Caco-2 (cell line): Measurements from ENCODE around the gene RAC2. TPM values are rescaled to one million over a fixed set of nuclear protein-coding genes. Genes with fewer than 3 reads are reported as not detected.

Source experiments
- BruUV-seq: library from RNA; stranded (reverse); fragments of 400-500 nt; replicated peaks from 2 replicates; lab custom pipeline; 2021; lab: Mats Ljungman, UMichigan
- CTCF ChIA-PET: fragments of 300-600 bp; sonication (Branson Sonifier 250); formaldehyde crosslinking; loops from one replicate; lab custom pipeline; 2022; ENCODE audit warnings: antibody characterized with exemption; lab: Charles Lee
- POLR2A ChIA-PET: fragments of 300-600 bp; sonication (Branson Sonifier 250); formaldehyde crosslinking; loops from one replicate; lab custom pipeline; 2022; ENCODE audit warnings: antibody characterized with exemption; lab: Charles Lee
- DNase-seq, 2 experiments: peaks; one replicate each; pipeline versions ENCODE4 v3.0.0 to v3.0.0-alpha.2; 2020 to 2022
- H3K27me3 ChIP-seq: replicated peaks from 2 replicates; pipeline ENCODE4 v1.6.0; 2011; ENCODE audit warnings: low read length; ENCODE audit not compliant: control insufficient read depth, insufficient read depth
- H3K36me3 ChIP-seq: 2 replicates; pipeline ENCODE4 v1.5.1; 2011; ENCODE audit warnings: low read length; ENCODE audit not compliant: control insufficient read depth, insufficient read depth
- H3K4me1 ChIP-seq: fragments of 250-450 bp; sonication (Bioruptor Pico); 2 replicates; pipeline ENCODE4 v1.5.1; 2020; ENCODE audit warnings: mild to moderate bottlenecking
- H3K4me3 ChIP-seq: 2 replicates; pipeline ENCODE4 v1.5.1; 2011; ENCODE audit warnings: low read depth, mild to moderate bottlenecking, control low read depth, low read length
- H3K9me3 ChIP-seq: fragments of 250-450 bp; sonication (Bioruptor Pico); 2 replicates; pipeline ENCODE4 v1.5.1; 2020; ENCODE audit warnings: mild to moderate bottlenecking, moderate library complexity
- H3K27ac Mint-ChIP-seq: one replicate; pipeline ENCODE4 v1.8.0; 2022; ENCODE audit warnings: mixed read lengths; ENCODE audit not compliant: unreplicated experiment
- H3K27me3 Mint-ChIP-seq: one replicate; pipeline ENCODE4 v1.8.0; 2022; ENCODE audit warnings: mixed read lengths; ENCODE audit not compliant: insufficient read depth, unreplicated experiment
- H3K36me3 Mint-ChIP-seq: one replicate; pipeline ENCODE4 v1.8.0; 2022; ENCODE audit warnings: mild to moderate bottlenecking, mixed read lengths; ENCODE audit not compliant: insufficient read depth, unreplicated experiment
- H3K4me1 Mint-ChIP-seq: one replicate; pipeline ENCODE4 v1.8.0; 2022; ENCODE audit warnings: low read depth, mixed read lengths; ENCODE audit not compliant: unreplicated experiment
- H3K4me3 Mint-ChIP-seq: one replicate; pipeline ENCODE4 v1.8.0; 2022; ENCODE audit warnings: mild to moderate bottlenecking, moderate library complexity, mixed read lengths; ENCODE audit not compliant: unreplicated experiment
- H3K9me3 Mint-ChIP-seq: one replicate; pipeline ENCODE4 v1.8.0; 2022; ENCODE audit warnings: mixed read lengths; ENCODE audit not compliant: unreplicated experiment
- intact Hi-C: fragments of 100-400 bp; cut with micrococcal nuclease; formaldehyde crosslinking; loops from one replicate; pipeline ENCODE4 v1.10.0; 2022; ENCODE audit not compliant: unreplicated experiment
- total RNA-seq: library from RNA; stranded (reverse); gene quantifications from 2 replicates; pipeline ENCODE4 v1.2.3, GENCODE V29; 2022
- TF ChIP-seq, protein P1 (sequence below), 2 experiments: fragments of 200-600 bp in 1 of 2; IDR thresholded peaks; 1 replicate in 1 of 2; 2 replicates in 1 of 2; pipeline versions ENCODE4 v1.5.1 to v1.8.0; 2011 to 2022; ENCODE audit warnings: antibody characterized with exemption in 1 of 2, control low read depth in 1 of 2, inconsistent platforms in 1 of 2, low read depth in 1 of 2, low read length in 1 of 2, mild to moderate bottlenecking in 1 of 2, moderate library complexity in 1 of 2; ENCODE audit not compliant: insufficient read depth in 1 of 2, severe bottlenecking in 1 of 2, unreplicated experiment in 1 of 2

The RAC2 gene
- total RNA-seq, 1 experiment from 2014 or later, result 0.25 TPM

DNA sequence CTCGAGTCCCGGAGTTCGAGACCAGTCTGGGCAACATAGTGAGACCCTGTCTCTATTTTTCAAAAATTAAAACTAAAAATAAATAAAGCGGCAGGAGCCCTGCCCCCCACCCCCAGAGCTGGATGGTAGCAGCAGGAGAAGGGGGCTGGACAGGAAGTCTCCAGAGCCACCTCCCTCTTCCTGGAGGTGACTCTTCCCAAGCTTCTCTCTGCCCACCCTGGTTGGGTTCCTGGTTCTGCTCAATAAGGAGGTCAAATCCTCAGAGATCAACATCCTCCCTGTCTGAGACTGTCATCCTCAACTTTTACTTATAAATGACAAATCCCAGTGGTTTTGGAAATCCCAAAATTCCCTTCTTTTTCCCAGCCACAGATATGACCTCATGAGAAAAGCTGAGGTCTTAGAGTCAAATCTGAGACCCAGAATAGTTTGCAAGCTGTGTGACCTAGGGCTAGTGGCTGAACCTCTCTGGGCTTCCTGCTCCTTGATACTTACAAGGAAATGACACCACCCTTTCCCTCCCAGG lies 57.0 kb downstream of the RAC2 start:
- CTCF ChIA-PET, result interaction anchor here (1.0 kb wide), 1 partner anchor 24 kb away, joined by 4 read pairs; no protein-coding TSS in a partner anchor
- H3K27ac Mint-ChIP-seq, result no peak overlapping the region
- POLR2A ChIA-PET, result no interaction called here
- H3K4me3 Mint-ChIP-seq, result peak overlapping the region; percentile 58
- Histone ChIP-seq H3K27me3 (no peaks in the 10 kb centered on the region), H3K4me1 (peaks cover 52% of the 10 kb centered on the region), H3K9me3 (no peaks in the 10 kb centered on the region), H3K4me3 (no peak overlapping the region), H3K36me3 (no peaks in the 10 kb centered on the region)
- H3K9me3 Mint-ChIP-seq, result no peaks in the 10 kb centered on the region
- TF ChIP-seq, protein P1, sequence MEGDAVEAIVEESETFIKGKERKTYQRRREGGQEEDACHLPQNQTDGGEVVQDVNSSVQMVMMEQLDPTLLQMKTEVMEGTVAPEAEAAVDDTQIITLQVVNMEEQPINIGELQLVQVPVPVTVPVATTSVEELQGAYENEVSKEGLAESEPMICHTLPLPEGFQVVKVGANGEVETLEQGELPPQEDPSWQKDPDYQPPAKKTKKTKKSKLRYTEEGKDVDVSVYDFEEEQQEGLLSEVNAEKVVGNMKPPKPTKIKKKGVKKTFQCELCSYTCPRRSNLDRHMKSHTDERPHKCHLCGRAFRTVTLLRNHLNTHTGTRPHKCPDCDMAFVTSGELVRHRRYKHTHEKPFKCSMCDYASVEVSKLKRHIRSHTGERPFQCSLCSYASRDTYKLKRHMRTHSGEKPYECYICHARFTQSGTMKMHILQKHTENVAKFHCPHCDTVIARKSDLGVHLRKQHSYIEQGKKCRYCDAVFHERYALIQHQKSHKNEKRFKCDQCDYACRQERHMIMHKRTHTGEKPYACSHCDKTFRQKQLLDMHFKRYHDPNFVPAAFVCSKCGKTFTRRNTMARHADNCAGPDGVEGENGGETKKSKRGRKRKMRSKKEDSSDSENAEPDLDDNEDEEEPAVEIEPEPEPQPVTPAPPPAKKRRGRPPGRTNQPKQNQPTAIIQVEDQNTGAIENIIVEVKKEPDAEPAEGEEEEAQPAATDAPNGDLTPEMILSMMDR (IDR thresholded peaks at IDR 0.05; ENCODE audit: insufficient read depth in 1 of 2, low read depth in 1 of 2, low read length in 1 of 2, severe bottlenecking in 1 of 2, unreplicated experiment in 1 of 2), result no peak
- BruUV-seq, result no TSS peak
- DNase-seq, result no peak
- no peaks in the 10 kb centered on the region for H3K27me3 Mint-ChIP-seq
- peaks cover 40% of the 10 kb centered on the region for H3K4me1 Mint-ChIP-seq
- H3K36me3 Mint-ChIP-seq, result peaks cover 24% of the 10 kb centered on the region
- intact Hi-C loops, result no loop called here

DNA sequence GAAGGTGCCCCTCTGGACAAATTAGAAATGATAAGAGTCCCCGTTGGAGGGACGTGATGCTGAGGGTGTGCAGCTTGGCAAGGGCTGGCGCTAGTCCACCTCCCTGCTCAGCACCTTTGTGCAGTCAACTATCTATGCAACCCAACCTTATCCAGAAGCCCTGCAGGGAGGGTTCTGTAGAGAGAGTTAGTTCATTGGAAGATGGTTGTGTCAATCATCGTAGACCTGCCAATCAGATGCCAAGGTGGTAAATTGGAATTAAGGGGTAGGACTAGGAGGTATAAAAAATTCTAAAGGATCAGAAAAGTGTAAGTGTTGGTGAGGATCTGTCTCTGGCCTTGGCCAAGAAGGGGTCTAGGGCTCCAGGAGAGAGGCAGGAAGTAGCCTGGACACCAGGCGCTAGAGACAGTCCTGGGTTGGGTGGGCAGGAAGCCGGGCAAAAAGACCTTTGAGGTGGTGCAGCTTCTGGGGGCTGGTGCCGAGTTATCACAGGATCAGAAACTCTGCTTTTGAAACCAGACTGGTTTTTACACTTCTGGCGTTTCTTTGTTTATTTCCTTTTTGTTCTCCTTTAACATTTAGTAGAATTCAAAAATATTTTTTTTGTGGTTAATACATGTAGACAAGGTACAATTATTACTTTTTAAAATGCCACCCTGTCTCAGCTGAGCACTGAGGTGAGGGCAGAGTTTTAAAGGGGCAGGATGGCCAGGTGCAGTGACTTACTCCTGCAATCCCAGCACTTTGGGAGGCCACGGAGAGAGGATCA lies 57.7 kb downstream of the RAC2 start:
- CTCF ChIA-PET, result no interaction called here
- H3K4me1 ChIP-seq, result peaks cover 45% of the 10 kb centered on the region
- peaks cover 37% of the 10 kb centered on the region for H3K4me1 Mint-ChIP-seq
- no peaks in the 10 kb centered on the region for H3K27me3 ChIP-seq
- POLR2A ChIA-PET, result no interaction called here
- no peak overlapping the region for H3K4me3 ChIP-seq
- H3K27me3 Mint-ChIP-seq, result no peaks in the 10 kb centered on the region
- H3K9me3 Mint-ChIP-seq, result no peaks in the 10 kb centered on the region
- BruUV-seq, result no TSS peak
- H3K27ac Mint-ChIP-seq, result no peak overlapping the region
- intact Hi-C loops, result no loop called here
- no peaks in the 10 kb centered on the region for H3K9me3 ChIP-seq
- TF ChIP-seq, protein P1 (IDR thresholded peaks at IDR 0.05; ENCODE audit: insufficient read depth in 1 of 2, low read depth in 1 of 2, low read length in 1 of 2, severe bottlenecking in 1 of 2, unreplicated experiment in 1 of 2), result no peak
- peak overlapping the region; percentile 7 for H3K4me3 Mint-ChIP-seq
- H3K36me3 Mint-ChIP-seq, result peaks cover 24% of the 10 kb centered on the region
- peak in 1 of 2 experiments; percentile 48 for DNase-seq
- H3K36me3 ChIP-seq, result no peaks in the 10 kb centered on the region

DNA sequence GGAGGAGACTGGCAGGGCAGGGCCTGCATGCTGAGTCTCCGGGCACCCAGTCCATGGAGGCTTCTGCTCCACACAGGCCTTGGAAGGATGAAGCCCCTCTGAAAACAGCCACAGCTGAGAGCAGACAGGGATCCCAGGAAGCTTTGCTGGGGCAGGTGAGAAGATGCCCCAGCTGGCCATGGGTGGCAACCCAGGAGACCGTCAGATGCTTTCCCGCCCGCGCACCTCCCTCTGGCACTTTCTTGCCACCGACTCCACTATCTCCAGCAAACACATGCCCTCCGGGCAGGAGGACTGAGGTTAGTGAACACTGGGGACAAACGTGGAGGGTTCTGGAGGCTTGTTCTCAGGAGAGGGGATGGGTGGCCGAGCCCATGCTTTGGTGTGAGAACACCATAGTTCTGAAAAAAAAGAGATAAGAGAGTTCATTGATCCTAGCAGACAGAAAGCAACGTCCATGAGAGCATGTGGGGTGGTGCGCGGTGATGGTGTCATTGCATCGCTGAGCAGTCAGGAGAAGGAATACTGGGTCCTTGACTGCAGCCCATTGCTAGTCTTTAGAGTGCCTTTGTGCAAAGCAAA lies 58.3 kb downstream of the RAC2 start:
- Histone ChIP-seq H3K4me3 (no peak overlapping the region), H3K27me3 (no peaks in the 10 kb centered on the region), H3K4me1 (peaks cover 38% of the 10 kb centered on the region), H3K36me3 (no peaks in the 10 kb centered on the region), H3K9me3 (no peaks in the 10 kb centered on the region)
- Mint-ChIP-seq H3K4me1 (peaks cover 37% of the 10 kb centered on the region), H3K27ac (no peak overlapping the region), H3K9me3 (no peaks in the 10 kb centered on the region), H3K27me3 (no peaks in the 10 kb centered on the region), H3K36me3 (peaks cover 24% of the 10 kb centered on the region), H3K4me3 (no peak overlapping the region)
- intact Hi-C loops, result no loop called here
- no TSS peak for BruUV-seq
- CTCF ChIA-PET, result no interaction called here
- POLR2A ChIA-PET, result no interaction called here
- TF ChIP-seq, protein P1 (IDR thresholded peaks at IDR 0.05; ENCODE audit: insufficient read depth in 1 of 2, low read depth in 1 of 2, low read length in 1 of 2, severe bottlenecking in 1 of 2, unreplicated experiment in 1 of 2), result no peak
- no peak for DNase-seq
